Stimulated activated naive CD8-positive, alpha-beta T cell treated with anti-CD3 and anti-CD28 coated beads, Interleukin-15, amount 100 ng/mL, for 72 hours (primary cell): ENCODE measurements around the gene OR52N5.

Source experiments
- ATAC-seq: fragments of 150-1000 bp; cut with Tn5 transposase; 2 replicates; pipeline ENCODE4 v1.10.0; 2021; ENCODE audit warnings: mild to moderate bottlenecking, moderate library complexity
- DNase-seq, 2 donors: peaks; one replicate each; pipeline ENCODE4 v3.0.0; 2021 to 2022
- H3K27ac Mint-ChIP-seq, 2 donors: one replicate each; pipeline ENCODE4 v1.8.0; 2022; ENCODE audit warnings: mild to moderate bottlenecking in 2 of 2, mixed read lengths in 2 of 2, moderate library complexity in 2 of 2
- H3K27me3 Mint-ChIP-seq: one replicate; pipeline ENCODE4 v1.8.0; 2022; ENCODE audit warnings: mixed read lengths
- H3K4me1 Mint-ChIP-seq: one replicate; pipeline ENCODE4 v1.8.0; 2022; ENCODE audit warnings: mild to moderate bottlenecking, mixed read lengths
- H3K4me3 Mint-ChIP-seq, 2 donors: one replicate each; pipeline ENCODE4 v1.8.0; 2022; ENCODE audit warnings: mild to moderate bottlenecking in 2 of 2, mixed read lengths in 2 of 2, moderate library complexity in 1 of 2
- H3K9me3 Mint-ChIP-seq, 2 donors: one replicate each; pipeline ENCODE4 v1.8.0; 2022; ENCODE audit warnings: mixed read lengths in 2 of 2

OR52N5 gene

GRCh38 chr11:5738431-5738830 lies 44.7 kb downstream of the OR52N5 start:
- Mint-ChIP-seq H3K4me1 (no peaks in the 10 kb centered on the region), H3K27ac (no peak overlapping the region), H3K4me3 (no peak overlapping the region), H3K27me3 (no peaks in the 10 kb centered on the region), H3K9me3 (peaks cover 22 to 31% of the 10 kb centered on the region in 2 donors)
- ATAC-seq (no peak), DNase-seq (no peak)

GRCh38 chr11:5737670-5738392 lies 45.3 kb downstream of the OR52N5 start:
- DNase-seq (no peak), ATAC-seq (no peak)
- Mint-ChIP-seq H3K27ac (no peak overlapping the region), H3K27me3 (no peaks in the 10 kb centered on the region), H3K4me3 (no peak overlapping the region), H3K4me1 (no peaks in the 10 kb centered on the region), H3K9me3 (peaks cover 22 to 30% of the 10 kb centered on the region in 2 donors)

- Mint-ChIP-seq H3K27me3 (no peaks in the 10 kb centered on the region), H3K9me3 (peaks cover 21 to 23% of the 10 kb centered on the region in 2 donors), H3K27ac (no peak overlapping the region), H3K4me3 (no peak overlapping the region), H3K4me1 (no peaks in the 10 kb centered on the region)
- ATAC-seq (no peak), DNase-seq (no peak)
These were observed 46.1 kb downstream of the OR52N5 start for GRCh38 chr11:5737091-5737490.

- Mint-ChIP-seq H3K4me1 (no peaks in the 10 kb centered on the region), H3K27me3 (no peaks in the 10 kb centered on the region), H3K9me3 (peaks cover 14 to 16% of the 10 kb centered on the region in 2 donors), H3K27ac (no peak within 1 kb of the TSS), H3K4me3 (no peak within 1 kb of the TSS)
- no peak for DNase-seq
- ATAC-seq = no peak
These were observed 46.8 kb downstream of the OR52N5 start, which contains the start of gene OR56B1 for GRCh38 chr11:5736396-5736795. Gene OR56B1, plus strand, starts transcription at chr11:5736448. Its CDS starts 69 bp downstream, at chr11:5736517.

- Mint-ChIP-seq H3K27ac (no peak overlapping the region), H3K9me3 (no peaks in the 10 kb centered on the region), H3K4me3 (no peak overlapping the region), H3K27me3 (no peaks in the 10 kb centered on the region), H3K4me1 (no peaks in the 10 kb centered on the region)
- DNase-seq (no peak), ATAC-seq (no peak)
These were observed 55.5 kb downstream of the OR52N5 start for GRCh38 chr11:5727691-5728090.

- Mint-ChIP-seq H3K9me3 (no peaks in the 10 kb centered on the region), H3K27me3 (no peaks in the 10 kb centered on the region), H3K27ac (no peak overlapping the region), H3K4me3 (no peak overlapping the region), H3K4me1 (no peaks in the 10 kb centered on the region)
- DNase-seq (no peak), ATAC-seq (no peak)
These were observed 56.8 kb downstream of the OR52N5 start for GRCh38 chr11:5726351-5726750.
